Aorta (tissue), 5 donors: ENCODE measurements around the gene GALNT12. TPM values are rescaled to one million over a fixed set of nuclear protein-coding genes. Genes with fewer than 3 reads are reported as not detected.

Source experiments
- ATAC-seq: fragments of 200-7000 bp; cut with Tn5 transposase; one replicate; pipeline ENCODE4 v1.9.1; 2022; ENCODE audit warnings: moderate library complexity; ENCODE audit not compliant: low FRiP score
- DNase-seq, 2 donors: peaks; one replicate each; pipeline ENCODE4 v3.0.0-alpha.2; 2020
- H3K27ac ChIP-seq, 2 donors: one replicate each; pipeline ENCODE4 v1.5.1; 2013; ENCODE audit warnings: low read length in 2 of 2, mild to moderate bottlenecking in 2 of 2, moderate library complexity in 2 of 2, control low read depth in 1 of 2, inconsistent platforms in 1 of 2, low read depth in 1 of 2
- H3K27me3 ChIP-seq, 2 donors: one replicate each; pipeline ENCODE4 v1.6.1; 2013; ENCODE audit warnings: control low read depth in 1 of 2, low read length in 1 of 2, mild to moderate bottlenecking in 1 of 2, moderate library complexity in 1 of 2; ENCODE audit not compliant: insufficient read depth in 2 of 2, control insufficient read depth in 1 of 2
- H3K36me3 ChIP-seq, 2 donors: one replicate each; pipeline ENCODE4 v1.6.1; 2013; ENCODE audit warnings: control low read depth in 1 of 2, low read length in 1 of 2, mild to moderate bottlenecking in 1 of 2; ENCODE audit not compliant: insufficient read depth in 2 of 2, control insufficient read depth in 1 of 2
- H3K4me1 ChIP-seq, 2 donors: one replicate each; pipeline ENCODE4 v1.6.1; 2013; ENCODE audit warnings: low read length in 2 of 2, control low read depth in 1 of 2, mild to moderate bottlenecking in 1 of 2, moderate library complexity in 1 of 2; ENCODE audit not compliant: insufficient read depth in 2 of 2, control insufficient read depth in 1 of 2
- H3K4me3 ChIP-seq, 2 donors: one replicate each; pipeline ENCODE4 v1.5.1; 2013; ENCODE audit warnings: low read length in 2 of 2, control low read depth in 1 of 2, mild to moderate bottlenecking in 1 of 2
- H3K9me3 ChIP-seq: one replicate; pipeline ENCODE4 v1.6.1; 2013; ENCODE audit warnings: mild to moderate bottlenecking, low read length; ENCODE audit not compliant: control insufficient read depth
- WGBS, 2 donors: extraction: QIAGEN DNeasy Blood & Tissue Kit; methylation state at CpG; one replicate each; pipeline ENCODE4 v1.1.7; 2013; 5-methylcytosine and 5-hydroxymethylcytosine counted together
- intact Hi-C, 2 donors: fragments of 100-400 bp; cut with DNase I; formaldehyde crosslinking; loops; one replicate each; pipeline versions ENCODE4 v1.14.2 to v1.15.0; 2022
- polyA plus RNA-seq, 2 donors: library from polyadenylated mRNA; stranded (reverse); fragments of 200-250 nt; gene quantifications; one replicate each; pipeline ENCODE4 v1.2.3, GENCODE V29; 2013
- total RNA-seq, 2 donors: library from RNA; stranded (reverse); fragmentation: NEBNext Ultra II Directional; extraction: Animal tissue kit (Norgen Biotek cat#: 25700); gene quantifications; one replicate each; pipeline ENCODE4 v1.2.1, GENCODE V29; 2021
- donor health status: healthy with polysubstance abuse.
- donor health status: Bipolar disorder and iron deficiency.
- donor health status: DM: no; HTN: no; CAD: no.
- donor health status: DM: no; HTN: no; CAD: no.
- donor health status: DM: yes; HTN: yes; CAD: no.

Gene GALNT12
- total and polyA plus RNA-seq, 4 donors, result 2.9 to 12.6 (median 4.1) TPM

GRCh38 chr9:98789483-98790133 lies 17.9 kb upstream of the GALNT12 start:
- Histone ChIP-seq H3K4me1 (no peaks in the 10 kb centered on the region), H3K27me3 (no peaks in the 10 kb centered on the region), H3K4me3 (no peak overlapping the region), H3K27ac (no peak overlapping the region), H3K9me3 (no peaks in the 10 kb centered on the region), H3K36me3 (peaks cover 0 to 2% of the 10 kb centered on the region in 2 donors)
- intact Hi-C loops, result loop anchor here in 1 of 2 donors (10.0 kb wide), 1 partner anchor 595 kb away; the partner anchor contains the start of gene CORO2A
- DNase-seq (no peak), ATAC-seq (no peak)
- 97 to 99% methylated on average over 5 of the region's 5 CpGs for WGBS, 2 donors

GRCh38 chr9:98790134-98790841 lies 17.2 kb upstream of the GALNT12 start:
- WGBS, 2 donors, result 88 to 90% methylated on average over 25 of the region's 25 CpGs
- H3K9me3 ChIP-seq, result no peaks in the 10 kb centered on the region
- H3K4me3 ChIP-seq, result no peak overlapping the region
- ATAC-seq (peak; percentile 2), DNase-seq (no peak)
- H3K27me3 ChIP-seq, result no peaks in the 10 kb centered on the region
- H3K27ac ChIP-seq, result no peak overlapping the region
- intact Hi-C loops, result loop anchor here in 1 of 2 donors (10.0 kb wide), 1 partner anchor 595 kb away; the partner anchor contains the start of gene CORO2A
- no peaks in the 10 kb centered on the region for H3K4me1 ChIP-seq
- H3K36me3 ChIP-seq, result peaks cover 0 to 2% of the 10 kb centered on the region in 2 donors

DNA sequence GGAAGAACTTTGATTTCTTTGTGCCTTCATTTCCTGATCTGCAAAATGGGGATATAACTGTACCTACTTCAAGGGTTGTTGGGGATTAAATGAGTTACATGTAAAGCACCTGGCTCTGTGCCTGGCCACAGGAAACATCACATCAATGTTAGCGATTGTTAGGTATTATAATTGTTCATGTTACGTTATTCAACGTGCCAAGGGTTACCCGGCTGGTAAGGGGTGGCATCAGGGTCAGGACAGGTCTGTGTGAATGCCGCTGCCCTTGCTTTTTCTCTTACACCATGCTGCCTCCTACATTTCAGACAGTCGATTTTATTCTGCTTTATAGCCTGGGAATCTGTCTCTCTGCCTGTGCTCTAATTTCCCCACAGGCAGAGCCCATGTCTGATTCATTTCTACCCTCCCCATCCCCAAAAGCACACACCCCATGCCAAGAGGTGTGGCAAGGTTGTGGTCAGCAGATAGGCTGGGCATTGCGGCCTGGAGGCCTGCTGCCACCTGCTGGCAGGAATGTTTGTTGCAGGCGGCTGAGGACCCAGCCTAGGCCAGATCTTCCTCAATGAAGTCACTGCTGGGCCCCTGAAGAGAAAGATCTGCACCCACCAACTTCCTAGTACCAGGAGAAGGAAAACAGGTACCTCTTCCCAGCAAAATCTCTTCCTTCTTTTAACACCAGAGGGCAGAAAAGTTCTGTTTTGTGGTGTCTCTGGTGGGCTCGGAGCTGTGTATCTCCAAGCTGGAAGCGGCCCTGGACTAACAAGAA lies 16.4 kb upstream of the GALNT12 start:
- Histone ChIP-seq H3K4me3 (no peak overlapping the region), H3K4me1 (no peaks in the 10 kb centered on the region), H3K27me3 (no peaks in the 10 kb centered on the region), H3K36me3 (no peaks in the 10 kb centered on the region), H3K9me3 (no peaks in the 10 kb centered on the region), H3K27ac (peak overlapping the region in 1 of 2 donors; percentile 45)
- intact Hi-C loops, result loop anchor here in 1 of 2 donors (10.0 kb wide), 1 partner anchor 596 kb away; the partner anchor contains the start of gene CORO2A
- 46 to 50% methylated on average over 10 of the region's 10 CpGs for WGBS, 2 donors
- DNase-seq (peak; percentile 90 to 95), ATAC-seq (peak; percentile 91)

DNA sequence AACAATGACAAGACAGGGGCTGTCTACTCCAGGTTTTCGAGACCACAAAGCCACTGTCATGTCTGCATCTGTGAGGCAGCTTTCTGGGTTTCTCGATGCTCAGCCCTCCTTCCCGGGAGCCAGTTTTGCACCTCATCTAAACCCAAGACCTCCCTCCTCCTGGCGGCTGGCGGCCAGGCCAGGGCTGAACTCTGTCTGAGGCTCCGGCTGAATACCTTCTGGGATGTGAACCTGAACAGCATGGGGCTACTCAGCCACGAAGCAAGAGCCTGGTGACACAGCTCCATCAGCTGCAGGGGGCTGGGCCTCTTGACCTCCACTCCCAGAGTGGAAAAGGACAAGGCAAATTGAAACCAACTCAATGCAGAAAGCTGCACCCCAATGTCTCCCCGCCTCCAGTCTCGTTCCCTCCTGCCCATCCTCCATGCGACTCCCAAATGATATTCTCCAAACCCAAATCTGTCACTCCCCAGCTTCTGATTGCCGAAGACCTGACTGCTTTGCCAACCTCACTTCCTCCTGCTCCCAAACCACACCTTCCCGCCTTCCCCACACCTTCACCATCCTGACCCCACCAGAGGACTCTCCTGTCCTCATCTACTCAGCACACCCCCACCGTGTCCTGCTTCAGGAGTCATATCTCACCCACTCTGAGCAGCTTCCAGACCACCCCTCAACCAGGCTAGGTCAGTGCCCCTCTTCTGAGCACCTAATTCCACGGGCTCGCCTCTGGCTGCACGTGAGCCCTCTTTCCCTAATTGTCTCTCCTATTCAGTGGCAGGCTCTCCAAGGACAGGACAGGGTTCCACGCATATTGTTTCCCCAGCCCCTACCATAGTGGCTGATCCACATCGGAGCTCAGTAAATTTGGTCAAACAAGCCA lies 15.6 kb upstream of the GALNT12 start:
- 85 to 86% methylated on average over 18 of the region's 18 CpGs for WGBS, 2 donors
- Histone ChIP-seq H3K4me3 (no peak overlapping the region), H3K36me3 (no peaks in the 10 kb centered on the region), H3K27ac (peak overlapping the region in 1 of 2 donors; percentile 45), H3K4me1 (no peaks in the 10 kb centered on the region), H3K9me3 (no peaks in the 10 kb centered on the region), H3K27me3 (no peaks in the 10 kb centered on the region)
- intact Hi-C loops, result loop anchor here in 1 of 2 donors (10.0 kb wide), 1 partner anchor 597 kb away; the partner anchor contains the start of gene CORO2A
- no peak for DNase-seq
- ATAC-seq, result no peak

DNA sequence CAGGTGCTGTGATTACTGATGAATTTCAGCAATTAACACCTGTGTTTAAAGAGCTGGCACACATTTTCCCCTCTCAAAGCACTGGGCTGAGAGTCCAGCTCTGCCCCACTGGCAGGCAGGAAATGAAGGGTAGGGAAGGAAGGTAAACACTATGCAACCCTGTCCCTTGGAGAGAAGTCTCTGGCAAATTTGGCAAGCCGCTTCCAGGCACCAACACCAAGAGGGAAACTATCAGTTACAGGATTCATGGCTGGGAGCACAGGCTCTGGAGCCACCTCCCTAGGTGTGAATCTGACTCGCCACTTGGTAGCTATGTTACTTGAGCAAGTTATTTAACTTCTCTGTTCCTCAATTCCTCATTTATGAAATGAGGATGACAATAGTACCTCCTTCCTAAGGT lies 14.4 kb upstream of the GALNT12 start:
- no peak for DNase-seq
- Histone ChIP-seq H3K4me1 (no peaks in the 10 kb centered on the region), H3K9me3 (no peaks in the 10 kb centered on the region), H3K27me3 (no peaks in the 10 kb centered on the region), H3K27ac (no peak overlapping the region), H3K36me3 (no peaks in the 10 kb centered on the region), H3K4me3 (no peak overlapping the region)
- intact Hi-C loops, result loop anchor here in 1 of 2 donors (10.0 kb wide), 1 partner anchor 598 kb away; the partner anchor contains the start of gene CORO2A
- WGBS, 2 donors, result 93 to 96% methylated on average over 2 of the region's 2 CpGs
- no peak for ATAC-seq

DNA sequence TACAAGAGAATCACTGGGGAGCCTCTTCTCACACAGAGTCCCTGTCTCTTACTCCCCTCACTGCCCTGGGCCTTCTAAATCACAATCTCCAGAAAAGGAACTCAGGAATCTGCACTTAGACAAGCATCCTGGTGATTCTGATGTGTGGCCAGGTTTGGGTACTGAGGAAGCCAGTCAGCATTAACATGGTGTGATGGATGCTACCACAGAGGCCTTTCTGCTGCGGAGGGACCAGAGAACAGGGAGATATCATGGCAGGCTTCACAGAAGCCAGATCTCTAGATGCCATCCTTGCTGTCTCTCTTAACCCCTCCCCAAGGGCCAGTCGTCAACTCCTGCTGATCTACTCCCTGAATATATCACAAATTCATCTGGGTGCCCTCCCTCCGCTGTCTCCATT lies 12.7 kb upstream of the GALNT12 start:
- Histone ChIP-seq H3K36me3 (no peaks in the 10 kb centered on the region), H3K27ac (no peak overlapping the region), H3K4me3 (no peak overlapping the region), H3K27me3 (no peaks in the 10 kb centered on the region), H3K9me3 (no peaks in the 10 kb centered on the region), H3K4me1 (no peaks in the 10 kb centered on the region)
- ATAC-seq (no peak), DNase-seq (no peak)
- intact Hi-C loops, result loop anchor here in 1 of 2 donors (10.0 kb wide), 1 partner anchor 600 kb away; the partner anchor contains the start of gene CORO2A
- WGBS, 2 donors, result 91 to 98% methylated on average over 3 of the region's 3 CpGs

DNA sequence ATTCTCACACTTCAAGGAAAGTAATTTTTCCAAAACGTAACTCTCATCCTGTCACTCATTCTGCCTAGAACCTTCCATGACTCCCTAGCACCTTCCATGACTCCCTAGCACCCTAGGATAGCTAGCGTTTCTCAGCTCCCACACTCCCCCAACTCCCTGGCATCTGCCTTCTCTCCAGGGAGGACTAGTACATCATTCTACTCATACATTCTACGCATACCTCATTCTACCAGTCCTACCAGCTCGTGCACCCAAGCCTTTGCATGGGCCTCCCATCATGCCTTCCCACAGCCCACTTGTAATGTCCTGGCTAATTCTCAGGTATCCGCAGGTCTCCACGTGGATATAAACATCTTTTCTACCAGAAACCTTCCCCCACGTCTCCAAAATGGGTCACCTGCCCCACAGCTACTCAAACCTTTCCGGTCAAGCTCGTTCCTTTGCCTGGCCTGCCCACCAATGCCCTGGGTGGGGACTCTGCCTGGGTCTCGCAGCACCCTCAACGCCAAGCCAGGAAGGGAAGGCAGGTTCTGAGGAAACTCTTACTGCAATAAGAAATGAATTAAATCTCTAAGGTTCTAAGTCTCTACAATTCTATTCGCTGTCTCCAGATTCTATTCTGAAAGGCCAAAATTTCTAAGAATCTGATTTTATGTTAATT lies 12.0 kb upstream of the GALNT12 start:
- Histone ChIP-seq H3K27ac (no peak overlapping the region), H3K9me3 (no peaks in the 10 kb centered on the region), H3K4me3 (peak overlapping the region; percentile 64 to 88), H3K36me3 (no peaks in the 10 kb centered on the region), H3K4me1 (no peaks in the 10 kb centered on the region), H3K27me3 (no peaks in the 10 kb centered on the region)
- ATAC-seq (no peak), DNase-seq (no peak)
- 37 to 38% methylated on average over 12 of the region's 12 CpGs for WGBS, 2 donors
- intact Hi-C loops, result loop anchor here in 1 of 2 donors (10.0 kb wide), 1 partner anchor 601 kb away; the partner anchor contains the start of gene CORO2A
